Posterior cingulate gyrus (tissue), 11 donors: ENCODE results near the gene UQCR11.
"Not testable (repeated sequence)": the region's sequence is repeated elsewhere in the genome, so short reads cannot be mapped to it uniquely, and the experiment has no call there.

ENCODE experiments used
- DNase-seq, 10 donors: peaks; one replicate each; pipeline versions ENCODE4 v3.0.0 to v3.0.0-alpha.2; 2020 to 2021; ENCODE audit warnings: mixed read lengths in 3 of 10
- intact Hi-C: fragments of 100-400 bp; cut with DNase I; formaldehyde crosslinking; loops from one replicate; pipeline ENCODE4 v1.15.1; 2023

The UQCR11 gene

DNA sequence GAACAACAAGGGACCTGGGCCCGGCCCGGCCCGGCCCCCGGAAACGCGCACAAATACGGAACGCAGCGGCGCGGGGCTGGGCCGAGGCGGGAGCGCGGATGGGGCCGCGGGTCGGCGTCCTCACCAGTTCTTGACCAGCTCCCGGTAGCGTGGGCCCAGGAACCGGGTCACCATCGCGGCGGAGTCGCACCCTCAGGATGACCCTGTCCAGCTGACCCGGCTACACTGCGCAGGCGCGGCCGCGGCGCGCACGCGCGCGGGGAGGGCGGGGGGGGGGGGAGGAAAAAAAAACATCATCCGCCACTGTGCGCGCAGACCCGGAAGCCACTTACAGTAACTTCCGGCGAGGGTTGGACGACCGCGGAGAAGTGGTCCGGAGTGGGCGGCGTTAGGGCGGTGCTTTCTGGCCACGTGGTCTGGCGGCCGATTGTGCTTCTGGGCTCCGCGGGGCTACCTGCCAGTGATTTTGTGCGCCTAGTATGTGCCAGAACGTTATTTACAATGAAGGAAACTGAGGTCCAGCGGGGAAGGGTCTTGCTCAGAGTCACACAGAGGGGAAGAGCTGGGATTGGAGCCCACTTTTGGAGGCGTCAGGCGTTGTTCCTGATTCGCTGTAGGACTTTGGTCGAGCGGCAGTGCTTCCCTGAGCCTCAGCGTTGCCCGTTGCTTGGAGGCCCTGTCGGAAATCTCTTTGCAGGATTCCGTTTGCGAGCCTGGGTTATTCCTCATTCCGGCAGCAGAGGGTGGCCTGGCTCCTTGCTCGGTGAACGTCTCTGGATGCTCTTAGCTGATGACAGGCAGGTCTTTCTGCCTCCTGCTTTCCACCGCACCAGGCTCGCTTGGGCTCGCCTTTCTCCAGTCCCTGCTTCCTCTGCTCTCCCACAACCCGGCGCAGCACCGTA is at the start of gene UQCR11:
Gene UQCR11, minus strand, starts transcription at position 227 of the 902 bp plus-strand sequence. Its CDS starts 53 bp downstream, at position 174.
- intact Hi-C loops, result loop anchor here (1.0 to 5.0 kb wide), 3 partner anchors 12 to 47 kb away; partner anchors contain the start of genes MEX3D and TCF3

DNA sequence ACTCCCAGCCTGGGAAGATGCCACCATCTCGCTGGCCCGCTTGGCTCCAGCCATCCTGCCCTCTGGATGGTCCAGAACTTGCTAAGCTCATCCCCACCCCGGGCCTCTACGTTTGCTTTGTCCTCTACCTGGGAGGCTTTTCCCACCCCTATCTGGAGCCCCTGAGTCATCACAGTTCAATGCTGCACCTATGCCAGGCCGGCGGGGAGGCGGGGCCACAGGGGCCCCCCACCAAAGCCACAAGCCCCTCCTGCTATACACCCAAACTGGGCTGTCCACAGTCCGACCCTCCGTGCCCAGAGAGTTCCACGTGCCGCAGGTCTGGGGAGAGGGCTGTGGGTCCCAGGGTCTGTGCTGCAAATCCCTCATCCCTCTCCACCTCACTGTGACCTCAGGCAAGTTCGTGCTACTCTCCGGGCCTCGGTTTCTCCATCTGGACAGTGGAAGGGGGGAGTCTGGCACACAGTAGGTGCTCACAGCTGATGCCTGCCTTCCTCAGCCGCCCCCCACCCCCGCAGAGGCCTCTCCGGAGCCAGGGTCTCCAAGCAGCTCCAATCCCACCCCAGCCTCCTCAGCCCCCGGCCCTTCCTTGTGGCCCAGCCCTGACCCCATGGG is 49.0 kb upstream of the UQCR11 start:
- no peak for DNase-seq
- intact Hi-C loops, result loop anchor here (5.0 kb wide), 1 partner anchor 87 kb away; the partner anchor contains the start of gene MEX3D

More for the DNA sequence above, at the start of gene UQCR11:
- peak; percentile 91 to 99 (median 97) for DNase-seq

DNA sequence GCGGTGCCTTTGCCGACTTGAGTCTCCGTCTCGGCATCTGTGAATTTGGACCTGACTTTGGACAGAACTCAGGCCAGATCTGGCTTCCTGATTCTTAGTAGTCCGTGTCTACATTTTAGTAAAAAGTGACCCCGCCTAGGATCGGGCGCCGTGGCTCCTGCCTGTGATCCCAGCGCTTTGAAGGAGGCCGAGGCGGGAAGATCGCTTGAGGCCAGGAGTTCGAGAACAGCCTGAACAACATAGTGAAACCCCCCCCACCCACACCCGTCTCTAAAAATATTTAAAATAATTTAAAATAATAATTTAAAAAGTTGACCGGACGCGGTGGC is 48.0 kb upstream of the UQCR11 start:
- DNase-seq, result no peak
- intact Hi-C loops, result loop anchor here (2.0 to 5.0 kb wide), 2 partner anchors 60 to 86 kb away; partner anchors contain the start of genes MBD3 and MEX3D

DNA sequence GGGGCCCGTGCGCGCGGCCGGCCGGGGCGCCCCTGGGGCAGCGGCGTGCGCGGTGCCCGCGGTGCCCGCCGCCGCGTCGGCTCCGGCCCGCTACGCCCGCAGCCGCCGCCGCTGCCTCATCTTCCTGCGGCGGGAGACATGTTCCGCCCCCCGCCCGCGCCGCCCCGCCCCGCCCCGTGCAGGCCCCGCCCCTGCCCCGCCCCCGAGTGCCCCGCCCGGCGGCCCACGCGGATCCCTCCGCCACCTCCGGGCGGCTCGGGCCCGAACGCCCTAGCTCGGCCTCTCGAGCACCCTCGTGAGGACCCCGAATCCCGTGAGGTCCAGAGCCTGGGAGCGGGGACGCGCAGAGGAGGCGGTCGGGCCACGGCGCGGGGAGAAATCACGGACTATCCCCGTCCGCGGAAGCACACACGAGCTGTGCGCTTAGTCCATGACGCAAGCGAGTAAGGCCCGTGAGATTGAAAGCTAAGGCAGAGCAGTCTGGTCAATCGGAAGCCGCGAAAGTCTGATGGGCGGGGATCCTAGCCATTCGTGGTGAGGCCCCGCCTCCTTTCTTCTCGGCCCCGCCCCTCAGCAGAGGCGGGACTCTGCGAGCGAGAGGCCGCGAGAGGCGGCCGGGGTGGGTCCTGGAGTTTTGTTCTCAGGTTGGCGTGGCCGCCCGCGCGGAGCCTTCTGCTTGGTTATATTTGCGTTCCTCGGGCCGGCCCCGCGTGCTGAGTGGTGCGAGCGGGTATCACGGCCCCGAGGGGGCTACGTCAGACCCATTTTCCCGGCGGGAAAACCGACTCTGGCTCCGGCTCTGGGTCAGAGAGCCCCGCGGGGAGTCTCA is 47.4 kb upstream of the UQCR11 start, which contains the start of gene TCF3:
Gene TCF3, minus strand, starts transcription at position 145 of the 829 bp plus-strand sequence. CDS start 2,367 bp downstream, outside the sequence.
- intact Hi-C loops, result loop anchor here (1.0 to 5.0 kb wide), 3 partner anchors 47 to 85 kb away; partner anchors contain the start of genes MBD3, MEX3D and UQCR11
- DNase-seq, result peak; percentile 93 to 100 (median 98)

DNA sequence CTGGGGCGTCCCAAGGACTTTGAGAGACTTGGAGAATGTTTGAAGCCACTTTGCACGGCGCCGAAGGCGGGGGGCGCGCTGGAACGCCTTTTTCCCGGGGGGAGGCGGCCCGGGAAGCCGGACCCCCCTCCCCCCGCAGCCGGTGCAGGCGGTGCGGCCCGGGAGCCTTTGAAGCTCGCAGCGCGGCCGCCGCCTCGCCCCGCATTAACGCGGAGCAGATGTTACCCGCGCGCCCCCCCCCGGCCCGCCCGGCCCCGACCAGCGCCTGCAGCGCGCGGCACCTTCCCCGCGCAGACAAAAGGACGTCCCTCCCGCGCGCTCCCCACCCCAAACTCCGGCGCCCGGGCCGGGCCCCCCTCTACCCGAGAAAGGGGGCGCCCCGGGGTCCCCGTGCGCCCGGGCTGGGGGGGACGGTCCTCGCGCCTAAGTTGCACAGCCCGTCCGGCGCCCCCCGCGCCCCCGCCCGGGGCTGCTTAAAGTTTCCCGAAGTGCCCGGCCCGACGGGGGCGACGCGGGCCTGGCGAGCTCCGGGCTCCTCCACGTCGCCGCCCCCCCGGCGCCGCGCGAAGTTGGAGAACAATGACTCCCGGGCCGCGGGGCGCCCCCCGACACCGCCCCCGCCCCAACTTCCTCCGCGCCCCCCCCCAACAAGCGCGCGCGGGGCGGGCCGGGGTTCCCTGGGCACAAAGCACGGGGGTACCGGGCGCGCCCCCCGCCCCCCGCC is 46.5 kb upstream of the UQCR11 start:
- intact Hi-C loops, result loop anchor here (1.0 to 5.0 kb wide), 3 partner anchors 46 to 84 kb away; partner anchors contain the start of genes MBD3, MEX3D and UQCR11
- DNase-seq, result peak in 1 of 10 donors; percentile 28

DNA sequence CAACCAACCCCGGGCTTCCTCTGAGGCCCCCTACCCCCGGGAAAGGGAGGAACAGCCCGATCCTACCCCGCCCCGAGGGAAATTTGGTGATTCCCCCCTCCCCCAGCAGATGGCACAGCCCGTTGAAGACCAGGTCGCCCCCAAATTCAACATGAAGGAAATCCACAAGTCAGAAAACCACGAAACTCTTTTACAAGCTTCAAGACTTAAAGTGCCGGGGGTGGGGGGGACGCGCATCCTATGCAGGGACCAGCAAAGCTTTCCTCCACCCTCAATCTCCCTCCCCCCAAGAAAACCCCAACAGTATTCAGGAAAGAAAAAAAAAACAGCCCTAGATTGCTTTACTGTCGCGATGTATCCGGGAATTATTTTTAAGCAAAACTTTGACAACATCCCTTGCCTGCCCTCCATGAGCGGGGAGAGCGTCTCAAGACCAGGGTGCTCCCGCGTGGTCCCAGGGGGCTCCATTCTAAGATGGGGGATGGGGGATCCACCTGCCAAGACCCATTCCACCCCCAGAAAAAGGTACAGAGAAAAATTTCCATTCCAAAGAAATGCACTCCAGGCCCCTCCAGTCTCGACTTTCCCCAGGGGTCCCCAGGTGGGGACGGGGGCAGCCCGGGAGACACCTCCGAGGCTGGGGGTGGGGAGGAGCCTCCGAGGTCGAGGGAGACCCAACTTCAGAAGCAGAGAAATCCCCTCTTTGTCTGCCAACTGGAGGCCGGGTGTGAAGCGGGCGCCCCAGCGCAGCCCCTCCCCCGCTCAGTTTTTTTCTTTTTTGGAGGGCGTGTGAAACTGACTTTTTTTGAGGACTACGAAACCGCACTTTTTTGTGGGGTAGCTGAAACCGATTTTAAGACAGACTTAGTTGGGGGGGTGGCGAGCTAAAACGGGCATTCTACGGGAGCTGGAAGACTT is 45.6 kb upstream of the UQCR11 start:
- intact Hi-C loops, result loop anchor here (5.0 kb wide), 1 partner anchor 84 kb away; the partner anchor contains the start of gene MEX3D
- no peak for DNase-seq

DNA sequence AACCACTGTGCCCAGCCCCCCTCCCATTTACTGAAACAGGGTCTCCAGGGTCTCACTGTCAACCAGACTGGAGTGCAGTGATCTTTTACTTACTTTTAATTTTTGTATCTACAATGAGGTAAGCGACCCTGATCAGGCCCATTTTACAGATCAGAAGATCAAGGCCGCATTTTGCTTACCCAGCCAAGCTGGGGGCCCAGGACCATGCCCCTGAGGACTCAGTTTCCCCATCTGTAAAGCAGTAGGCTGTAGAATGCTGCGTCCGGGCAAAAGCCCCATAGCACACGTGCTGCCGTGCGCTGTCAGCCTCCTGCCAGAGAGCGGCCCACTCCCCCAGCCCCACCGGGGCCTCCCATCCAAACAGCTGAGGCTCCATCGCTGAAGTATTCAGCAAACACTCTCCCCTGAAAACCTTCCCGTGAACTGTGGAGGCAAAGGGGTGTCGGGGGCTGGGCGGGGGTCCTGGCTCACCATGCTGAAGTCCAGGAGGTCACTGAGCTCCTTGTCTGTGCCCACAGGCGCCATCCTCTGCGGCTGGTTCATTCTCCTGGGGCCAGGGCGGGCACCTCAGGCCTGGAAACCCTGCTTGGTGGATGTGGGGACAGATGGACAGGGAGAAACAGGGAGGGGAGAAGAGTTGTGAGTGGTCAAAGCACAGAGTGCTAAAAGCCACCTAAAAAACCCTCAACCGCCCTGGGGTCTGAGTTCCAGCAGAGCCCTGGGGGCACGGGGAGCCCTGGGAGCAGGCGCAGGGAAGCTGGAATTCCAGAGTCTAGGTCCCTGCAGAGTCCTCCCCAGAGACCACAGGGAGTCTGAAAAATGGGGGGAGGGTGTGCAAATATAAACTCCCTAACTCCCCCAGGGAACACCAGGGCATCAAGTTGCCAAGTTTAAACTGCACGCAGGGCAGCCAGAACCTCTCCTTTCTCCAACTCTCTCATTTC is 44.7 kb upstream of the UQCR11 start:
- DNase-seq, result no peak
- intact Hi-C loops, result loop anchor here (5.0 kb wide), 1 partner anchor 83 kb away; the partner anchor contains the start of gene MEX3D

DNA sequence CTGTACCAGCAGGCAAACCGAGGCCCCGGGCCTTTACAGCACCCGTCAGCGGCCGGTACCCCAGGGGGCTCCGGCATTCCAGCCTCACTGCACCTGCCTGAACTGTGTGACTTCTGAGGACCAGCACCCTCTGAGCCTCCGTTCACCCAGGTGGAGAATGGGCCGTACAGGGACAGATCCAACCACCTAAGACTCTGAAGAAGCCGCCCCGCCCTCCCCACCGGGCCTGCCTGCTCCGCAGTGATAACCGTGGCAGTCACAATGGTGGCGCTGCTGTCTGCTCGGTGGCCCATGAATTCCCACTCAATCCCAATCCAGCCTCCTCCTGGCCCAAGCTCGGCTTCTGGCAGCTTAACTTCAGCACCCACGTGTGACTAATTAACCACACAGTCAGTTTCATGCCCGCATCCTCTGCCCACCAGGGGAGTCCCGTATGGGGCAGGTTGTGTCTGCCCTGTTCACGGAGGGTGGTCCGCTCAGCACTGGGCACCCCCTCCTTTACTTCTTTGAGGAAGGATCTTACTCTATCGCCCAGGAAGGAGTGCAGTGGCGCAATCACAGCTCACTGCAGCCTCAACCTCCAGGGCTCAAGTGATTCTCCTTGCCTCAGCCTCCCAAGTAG is 43.8 kb upstream of the UQCR11 start:
- intact Hi-C loops, result no loop called here
- DNase-seq, result no peak

DNA sequence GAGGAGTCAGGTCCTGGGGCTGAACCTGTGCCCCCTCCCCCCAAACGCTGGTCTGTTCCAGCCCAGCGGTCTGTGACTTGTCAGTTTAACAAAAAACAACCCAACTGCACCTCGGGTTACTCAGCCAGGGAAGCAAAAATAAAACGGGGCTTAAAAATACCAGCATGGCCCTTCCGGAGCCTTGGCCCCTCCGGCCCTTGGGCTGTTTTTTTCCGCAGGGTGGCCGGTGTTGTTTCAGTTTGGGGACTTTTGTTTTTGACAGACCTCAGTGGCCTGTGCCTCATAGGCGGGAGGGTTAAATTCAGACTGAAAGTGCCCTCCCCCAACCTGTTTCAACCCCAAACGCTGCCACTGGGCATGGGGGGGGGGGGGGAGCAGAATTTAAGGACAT is 43.2 kb upstream of the UQCR11 start:
- DNase-seq, result no peak
- intact Hi-C loops, result no loop called here

DNA sequence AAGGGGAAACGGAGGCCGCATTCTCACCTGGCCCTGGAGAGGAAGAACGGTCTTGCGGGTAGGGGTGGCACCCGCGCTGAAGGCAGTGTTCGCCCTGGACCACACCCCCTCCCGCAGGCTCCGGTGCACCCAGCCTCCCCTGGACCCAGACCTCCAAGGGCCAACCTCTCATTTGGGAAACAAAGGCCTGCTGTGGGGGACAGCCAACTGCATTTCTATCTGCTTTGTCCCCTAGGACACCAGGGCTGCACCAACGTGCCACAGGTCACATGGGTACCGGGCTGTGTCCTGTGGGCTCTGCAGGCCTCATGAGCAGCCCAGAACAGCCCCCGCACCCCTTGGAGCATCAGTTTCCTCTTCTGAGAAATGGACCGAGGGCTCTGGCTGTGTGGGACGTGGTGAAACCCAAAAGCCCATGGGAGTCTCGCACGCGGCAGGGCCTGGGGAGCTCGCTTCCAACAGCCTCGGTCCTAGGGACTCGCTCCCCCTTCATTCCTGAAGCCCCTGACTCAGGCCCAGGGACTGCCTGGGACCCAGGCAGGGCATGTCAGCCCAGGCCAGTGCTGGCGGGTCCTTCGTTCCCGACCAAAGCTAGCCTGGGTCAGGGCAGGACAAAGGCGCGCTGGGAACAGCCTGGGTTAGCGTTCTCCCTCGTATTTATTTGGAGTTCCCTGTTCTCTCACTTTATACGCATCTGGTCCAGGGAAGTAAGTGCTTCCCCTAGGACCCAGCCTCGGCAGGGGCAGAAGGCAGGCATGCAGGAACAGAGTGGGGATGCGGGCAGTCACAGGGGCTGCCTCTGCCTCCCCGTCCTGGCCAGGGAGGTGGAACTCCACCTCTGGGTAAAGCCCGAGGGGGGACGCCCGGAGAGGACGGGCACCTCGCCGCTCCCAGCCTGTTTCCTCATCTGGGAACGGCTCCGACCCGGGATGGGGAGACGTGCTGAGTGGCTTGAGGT is 42.5 kb upstream of the UQCR11 start:
- DNase-seq, result no peak
- intact Hi-C loops, result no loop called here

DNA sequence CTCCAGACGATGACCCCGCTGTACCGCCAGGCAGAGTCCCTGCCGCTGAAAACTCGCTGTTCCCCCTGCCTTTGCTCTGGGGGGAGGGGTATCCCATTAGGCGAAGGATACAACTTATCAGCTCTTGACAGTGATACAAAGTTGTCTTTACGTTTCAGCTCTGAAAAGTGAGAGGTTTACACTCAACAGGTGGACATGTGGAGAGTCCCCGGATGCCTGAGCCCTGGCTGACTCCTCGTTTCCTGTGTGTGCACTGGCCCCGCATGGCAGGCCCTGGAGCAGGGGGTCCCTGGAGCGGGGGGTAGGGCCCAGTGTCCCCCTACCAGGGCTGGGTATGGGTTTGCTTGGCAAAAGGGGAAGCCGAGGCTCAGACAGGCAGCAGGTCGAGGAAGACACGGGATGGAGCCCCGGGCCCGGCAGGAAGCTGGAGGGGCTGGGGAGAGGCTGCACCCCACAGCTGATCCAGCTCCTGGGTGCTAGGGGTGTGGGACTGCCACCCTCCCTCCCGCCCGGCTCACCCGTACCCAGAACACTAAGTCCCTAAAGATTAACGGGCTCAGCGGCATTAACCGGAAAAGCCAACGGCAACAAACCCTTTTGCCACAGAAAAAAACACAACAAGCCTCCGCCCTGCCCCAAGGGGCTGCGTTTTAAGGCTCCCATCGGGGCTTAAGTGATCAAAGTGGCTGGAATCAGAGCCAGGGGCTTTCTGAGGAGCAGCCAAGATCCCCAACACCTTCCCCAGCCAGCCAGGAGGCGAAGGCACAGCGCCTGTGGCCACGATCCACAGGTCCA is 41.6 kb upstream of the UQCR11 start:
- no peak for DNase-seq
- intact Hi-C loops, result no loop called here

DNA sequence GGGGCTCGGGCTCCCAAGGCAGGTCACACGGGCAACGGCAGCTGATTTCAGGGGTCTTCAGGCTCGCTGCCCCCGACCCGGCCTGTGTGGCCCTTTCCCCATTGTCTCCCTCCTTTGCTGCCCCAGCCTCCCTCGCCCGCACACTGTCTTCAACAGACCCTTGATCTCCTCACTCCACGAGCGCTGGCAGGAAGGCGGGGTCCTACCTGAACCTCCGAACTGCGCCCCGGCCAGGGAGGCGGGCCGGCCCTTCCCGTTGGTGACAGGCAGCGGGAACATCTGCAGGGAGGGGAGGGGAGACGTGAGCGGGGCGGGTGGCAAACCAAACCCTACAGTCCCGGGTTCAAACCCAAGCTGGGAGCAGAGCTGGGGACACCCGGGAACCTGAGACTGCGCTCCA is 40.9 kb upstream of the UQCR11 start:
- DNase-seq, result no peak

DNA sequence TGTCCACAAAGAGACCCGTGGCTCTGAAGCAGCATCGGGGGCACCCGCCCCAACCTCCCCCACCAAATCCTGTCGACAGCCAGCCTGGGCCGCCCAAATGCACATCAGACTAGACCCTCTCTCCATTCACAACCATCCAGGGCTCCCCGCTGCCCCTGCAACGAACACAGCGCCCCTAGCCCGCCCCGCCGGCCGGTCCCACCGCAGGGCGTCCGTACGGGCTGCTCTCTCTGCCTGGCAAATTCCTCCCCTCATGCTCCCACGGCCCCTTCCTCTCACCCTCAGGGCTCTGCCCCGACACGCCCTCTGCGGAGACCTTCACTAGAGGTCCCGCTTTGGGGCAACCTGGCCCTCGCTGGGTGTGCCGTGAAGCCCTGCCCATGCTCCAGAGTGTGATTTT is 40.0 kb upstream of the UQCR11 start:
- intact Hi-C loops, result no loop called here
- no peak for DNase-seq

More for the DNA sequence above, 40.9 kb upstream of the UQCR11 start:
- intact Hi-C loops, result no loop called here

DNA sequence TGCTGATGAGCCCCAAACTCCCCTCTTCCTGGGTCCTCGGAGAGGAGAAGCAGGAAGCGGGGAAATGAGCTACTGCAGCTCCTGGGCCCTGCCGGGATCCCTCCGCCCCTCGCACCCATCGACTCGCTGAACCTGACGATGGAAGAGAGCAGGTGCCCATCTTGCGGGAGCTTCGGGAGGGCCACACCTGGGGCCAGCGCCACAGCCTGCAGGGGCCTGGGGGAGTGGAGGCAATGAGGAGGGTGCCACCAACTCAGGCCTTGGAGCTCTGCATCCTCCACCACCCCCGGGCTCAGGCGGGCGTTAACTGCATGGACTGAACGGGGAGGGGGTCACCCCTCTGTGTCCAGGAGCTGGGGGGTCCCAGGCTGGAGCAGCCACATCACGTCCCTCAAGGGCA is 38.8 kb upstream of the UQCR11 start:
- intact Hi-C loops, result no loop called here

DNA sequence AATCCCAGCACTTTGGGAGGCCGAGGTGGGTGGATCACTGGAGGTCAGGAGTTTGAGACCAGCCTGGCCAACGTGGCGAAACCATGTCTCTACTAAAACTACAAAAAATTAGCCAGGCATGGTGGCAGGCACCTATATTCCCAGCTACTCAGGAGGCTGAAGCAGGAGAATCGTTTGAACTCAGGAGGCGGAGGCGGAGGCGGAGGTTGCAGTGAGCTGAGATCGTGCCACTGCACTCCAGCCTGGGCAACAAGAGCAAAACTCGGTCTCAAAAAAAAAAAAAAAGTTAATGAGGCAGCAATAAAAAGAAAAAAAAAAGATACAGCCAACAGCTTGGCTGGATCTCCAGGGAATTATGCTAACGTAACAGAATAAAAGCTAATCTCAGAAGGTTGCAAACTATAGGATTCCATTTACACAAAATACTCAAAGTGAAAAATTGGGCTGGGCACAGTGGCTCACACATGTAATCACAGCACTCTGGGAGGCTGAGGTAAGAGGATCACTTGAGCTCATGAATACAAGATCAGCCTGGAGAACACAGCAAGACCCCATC is 35.7 kb upstream of the UQCR11 start:
- DNase-seq, intact Hi-C loops: not testable (repeated sequence)

More for the DNA sequence above, 38.8 kb upstream of the UQCR11 start:
- DNase-seq, result no peak
